Measurements from ENCODE around the gene HIF3A.
"Not testable (repeated sequence)": the region's sequence is repeated elsewhere in the genome, so short reads cannot be mapped to it uniquely, and the experiment has no call there.

DNA sequence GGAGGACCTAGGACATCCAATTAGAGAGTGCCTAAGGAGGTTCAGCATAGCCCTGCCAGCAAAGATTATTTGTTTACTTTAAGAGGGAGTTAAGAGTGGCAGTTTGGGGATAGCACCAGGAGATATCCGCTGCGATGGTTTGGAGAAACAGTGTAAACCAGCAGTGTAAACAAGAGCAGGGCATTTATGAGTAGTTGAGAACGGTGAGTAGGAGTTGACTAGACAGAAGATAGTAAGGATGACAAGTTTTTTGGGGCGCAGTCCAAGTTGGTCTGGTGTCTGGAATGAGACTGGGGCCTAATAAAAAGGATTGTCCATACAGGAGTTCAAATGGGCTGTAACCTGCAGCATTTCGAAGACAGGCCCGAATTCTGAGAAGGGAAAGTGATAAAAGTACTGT is 22.9 kb upstream of the HIF3A start:
- TF ChIP-seq, protein P1, sequence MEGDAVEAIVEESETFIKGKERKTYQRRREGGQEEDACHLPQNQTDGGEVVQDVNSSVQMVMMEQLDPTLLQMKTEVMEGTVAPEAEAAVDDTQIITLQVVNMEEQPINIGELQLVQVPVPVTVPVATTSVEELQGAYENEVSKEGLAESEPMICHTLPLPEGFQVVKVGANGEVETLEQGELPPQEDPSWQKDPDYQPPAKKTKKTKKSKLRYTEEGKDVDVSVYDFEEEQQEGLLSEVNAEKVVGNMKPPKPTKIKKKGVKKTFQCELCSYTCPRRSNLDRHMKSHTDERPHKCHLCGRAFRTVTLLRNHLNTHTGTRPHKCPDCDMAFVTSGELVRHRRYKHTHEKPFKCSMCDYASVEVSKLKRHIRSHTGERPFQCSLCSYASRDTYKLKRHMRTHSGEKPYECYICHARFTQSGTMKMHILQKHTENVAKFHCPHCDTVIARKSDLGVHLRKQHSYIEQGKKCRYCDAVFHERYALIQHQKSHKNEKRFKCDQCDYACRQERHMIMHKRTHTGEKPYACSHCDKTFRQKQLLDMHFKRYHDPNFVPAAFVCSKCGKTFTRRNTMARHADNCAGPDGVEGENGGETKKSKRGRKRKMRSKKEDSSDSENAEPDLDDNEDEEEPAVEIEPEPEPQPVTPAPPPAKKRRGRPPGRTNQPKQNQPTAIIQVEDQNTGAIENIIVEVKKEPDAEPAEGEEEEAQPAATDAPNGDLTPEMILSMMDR (IDR thresholded peaks at IDR 0.05), result not testable (repeated sequence)
- TF ChIP-seq EZH2, EZH2phosphoT487 (IDR thresholded peaks at IDR 0.05): not testable (repeated sequence)

Measured in neural progenitor cell (in vitro differentiated cells).